Cardiac fibroblast (primary cell): ENCODE results near the gene KIF16B.

Experiments
- DNase-seq, 2 donors: peaks; one replicate each; pipeline versions ENCODE4 v3.0.0 to v3.0.0-alpha.2; 2010; ENCODE audit warnings: low read depth in 2 of 2
- H3K4me3 ChIP-seq, 2 donors: replicated peaks in 1 of 2; 1 replicate in 1 of 2; 2 replicates in 1 of 2; pipeline ENCODE4 v1.5.1; 2011; ENCODE audit warnings: low read depth in 2 of 2, low read length in 2 of 2, mild to moderate bottlenecking in 2 of 2, moderate library complexity in 1 of 2
- CTCF ChIP-seq: IDR thresholded peaks from one replicate; pipeline ENCODE4 v1.5.1; 2011; ENCODE audit warnings: low read depth, mild to moderate bottlenecking, low read length, inconsistent platforms

Gene KIF16B

GRCh38 chr20:16246870-16247269 is 326.4 kb downstream of the KIF16B start:
- no peak for DNase-seq
- H3K4me3 ChIP-seq = no peak overlapping the region
- TF ChIP-seq CTCF = no peak

GRCh38 chr20:16246291-16246690 is 327.0 kb downstream of the KIF16B start:
- no peak for DNase-seq
- no peak for TF ChIP-seq CTCF

DNA sequence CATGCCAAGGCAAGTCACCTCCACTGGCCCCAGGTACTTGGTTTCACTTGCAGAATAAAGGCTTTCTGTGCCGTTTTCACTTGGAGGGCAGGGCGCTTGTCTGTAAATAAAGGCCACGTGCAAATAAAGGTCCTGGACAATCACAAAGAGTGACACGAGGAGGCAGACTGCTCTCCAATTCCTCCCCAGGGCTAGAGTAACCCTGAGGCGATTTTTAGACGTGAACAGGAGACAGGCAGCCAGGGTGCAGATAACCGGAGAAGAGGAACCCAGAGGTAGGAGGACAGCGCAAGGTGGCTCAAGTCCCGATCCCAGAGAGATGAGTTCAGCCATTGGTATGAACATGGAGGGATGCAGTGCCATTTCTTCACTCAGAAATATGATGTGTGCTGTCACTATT is 327.4 kb downstream of the KIF16B start:
- no peak for TF ChIP-seq CTCF
- DNase-seq = no peak
- H3K4me3 ChIP-seq = no peak overlapping the region

More at GRCh38 chr20:16246291-16246690, 327.0 kb downstream of the KIF16B start:
- no peak overlapping the region for H3K4me3 ChIP-seq

DNA sequence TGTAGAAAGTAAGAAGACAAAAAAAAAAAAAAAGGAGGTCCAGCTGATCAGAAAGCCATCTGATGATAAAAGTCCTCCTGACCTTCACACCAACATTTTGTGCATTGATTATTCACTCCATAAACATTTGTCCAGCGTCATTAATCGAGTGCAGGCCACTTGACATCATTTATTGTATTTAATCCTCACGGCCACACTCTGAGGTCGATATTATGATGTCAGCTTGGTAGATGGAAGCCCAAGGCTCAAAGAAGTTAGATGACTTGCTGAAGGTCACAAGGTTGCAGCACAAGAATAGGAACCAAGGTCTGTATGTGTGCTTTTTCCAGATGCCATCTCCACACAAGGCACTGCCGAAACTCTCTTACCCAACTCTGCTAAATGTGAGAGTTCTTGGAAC is 328.4 kb downstream of the KIF16B start:
- no peak for TF ChIP-seq CTCF
- H3K4me3 ChIP-seq = no peak overlapping the region
- DNase-seq = no peak

GRCh38 chr20:16243470-16243869 is 329.8 kb downstream of the KIF16B start:
- no peak for DNase-seq
- no peak for TF ChIP-seq CTCF
- H3K4me3 ChIP-seq = no peak overlapping the region

- no peak for TF ChIP-seq CTCF
- no peak for DNase-seq
- no peak overlapping the region for H3K4me3 ChIP-seq
Measured at GRCh38 chr20:16241911-16242310, 331.3 kb downstream of the KIF16B start.

- H3K4me3 ChIP-seq = no peak overlapping the region
- DNase-seq = no peak
- TF ChIP-seq CTCF = no peak
Measured at GRCh38 chr20:16240355-16240754, 332.9 kb downstream of the KIF16B start.
